ENCODE data around the gene CCDC73.

GRCh38 chr11:32817181-32817851 lies 22.9 kb upstream of the CCDC73 start:
- TF ChIP-seq CTCF (IDR thresholded peaks at IDR 0.05 in 4 of 5, conservative IDR thresholded peaks at IDR 0.05 in 1 of 5) (no peak), POLR2A (IDR thresholded peaks at IDR 0.05) (no peak)
